K562 (cell line): ENCODE results near the gene RRP7A. TPM values are rescaled to one million over a fixed set of nuclear protein-coding genes. Genes with fewer than 3 reads are reported as not detected.
A peak's percentile ranks its signal among the peaks of the same experiment; 100 is the strongest.

ENCODE experiments used
- ATAC-seq: fragments of 200-7000 bp; cut with Tn5 transposase; 3 replicates; pipeline ENCODE4 v1.9.1; 2020; ENCODE audit warnings: moderate library complexity
- BruUV-seq: library from RNA; stranded (reverse); fragments of 400-500 nt; replicated peaks from 2 replicates; lab custom pipeline; 2021; lab: Mats Ljungman, UMichigan
- CTCF ChIA-PET: fragments of 300-600 bp; formaldehyde crosslinking; extraction: SDS; loops from one replicate; lab custom pipeline; 2021; ENCODE audit warnings: low intra/inter-chr PET ratio; lab: Yijun Ruan, JAX
- POLR2A ChIA-PET: fragments of 300-600, 350-650 bp; sonication (Branson Sonifier 250); formaldehyde crosslinking; extraction: SDS; loops from one replicate; lab custom pipeline; 2021; ENCODE audit warnings: antibody characterized with exemption, inconsistent platforms; lab: Yijun Ruan, JAX
- DNase-seq, 4 experiments: peaks; one replicate each; pipeline versions ENCODE4 v3.0.0 to v3.0.0-alpha.2; 2011 to 2018; ENCODE audit warnings: low spot score in 3 of 4, mixed read lengths in 3 of 4; ENCODE audit errors: extremely low read depth in 1 of 4
- FAIRE-seq: peaks from 2 replicates; lab custom pipeline; 2011; peaks lifted over from hg19 to GRCh38; lab: Jason Lieb, UNC
- H2AFZ ChIP-seq: 2 replicates; pipeline ENCODE4 v1.6.0; 2011; ENCODE audit warnings: low read depth, low read length, control low read depth, inconsistent platforms
- H3K27ac ChIP-seq: fragments of 200-600 bp; 3 replicates; pipeline ENCODE4 v1.8.0; 2011; ENCODE audit warnings: low read depth, mild to moderate bottlenecking, control low read depth, inconsistent platforms, low read length, moderate library complexity, mixed read lengths; ENCODE audit errors: extremely low read depth
- H3K27me3 ChIP-seq, 2 experiments: fragments of 300-600 bp in 1 of 2; 2 replicates in 1 of 2; 3 replicates in 1 of 2; pipeline versions ENCODE4 v1.6.0 to v1.8.0; 2011; ENCODE audit warnings: inconsistent platforms in 2 of 2, low read length in 2 of 2, mild to moderate bottlenecking in 1 of 2, mixed read lengths in 1 of 2, moderate library complexity in 1 of 2; ENCODE audit not compliant: control insufficient read depth in 2 of 2, insufficient read depth in 2 of 2
- H3K36me3 ChIP-seq: fragments of 300-600 bp; 3 replicates; pipeline ENCODE4 v1.8.0; 2011; ENCODE audit warnings: mild to moderate bottlenecking, low read length, inconsistent platforms; ENCODE audit not compliant: control insufficient read depth, insufficient read depth
- H3K4me1 ChIP-seq, 2 experiments: fragments of 200-600 bp in 1 of 2; replicated peaks in 1 of 2; 2 replicates in 1 of 2; 3 replicates in 1 of 2; pipeline versions ENCODE4 v1.5.1 to v1.8.0; 2011; ENCODE audit warnings: inconsistent platforms in 2 of 2, low read length in 2 of 2, mild to moderate bottlenecking in 1 of 2, mixed read lengths in 1 of 2, moderate library complexity in 1 of 2; ENCODE audit not compliant: control insufficient read depth in 2 of 2, insufficient read depth in 2 of 2
- H3K4me2 ChIP-seq: 2 replicates; pipeline ENCODE4 v1.6.1; 2011; ENCODE audit warnings: low read length, control low read depth, inconsistent platforms, mixed read lengths; ENCODE audit not compliant: insufficient read depth
- H3K4me3 ChIP-seq: fragments of 200-600 bp; sonication (generic), shearing (Covaris generic); 2 replicates; pipeline ENCODE4 v1.5.1; 2016; ENCODE audit warnings: control low read depth, inconsistent platforms
- H3K79me2 ChIP-seq: fragments of 200-600 bp; 3 replicates; pipeline ENCODE4 v1.8.0; 2011; ENCODE audit warnings: low read length, inconsistent platforms; ENCODE audit not compliant: control insufficient read depth, insufficient read depth
- H3K9ac ChIP-seq, 2 experiments: 2 replicates each; pipeline versions ENCODE4 v1.6.0 to v1.6.1; 2011; ENCODE audit warnings: low read depth in 2 of 2, low read length in 2 of 2, control low read depth in 1 of 2, inconsistent platforms in 1 of 2, mild to moderate bottlenecking in 1 of 2, mixed read lengths in 1 of 2; ENCODE audit not compliant: insufficient read depth in 1 of 2
- H3K9me1 ChIP-seq: one replicate; pipeline ENCODE4 v1.6.0; 2011; ENCODE audit warnings: inconsistent platforms, mild to moderate bottlenecking, low read length, moderate library complexity; ENCODE audit not compliant: control insufficient read depth, insufficient read depth
- H3K9me3 ChIP-seq: replicated peaks from 2 replicates; pipeline ENCODE4 v1.5.1; 2011; ENCODE audit warnings: low read depth, low read length, inconsistent platforms; ENCODE audit not compliant: control insufficient read depth, insufficient read depth
- H4K20me1 ChIP-seq: replicated peaks from 2 replicates; pipeline ENCODE4 v1.6.1; 2011; ENCODE audit warnings: low read length, inconsistent platforms, mixed read lengths; ENCODE audit not compliant: control insufficient read depth, insufficient read depth
- CBFA2T3 ChIP-seq: fragments of 450-650 bp; IDR thresholded peaks from 2 replicates; pipeline ENCODE4 v1.6.1; 2017
- CREBBP ChIP-seq: IDR thresholded peaks from one replicate; pipeline ENCODE4 v1.6.1; 2012; ENCODE audit warnings: low read depth, mild to moderate bottlenecking, control low read depth, inconsistent platforms, low read length
- DEAF1 ChIP-seq: fragments of 450-650 bp; formaldehyde crosslinking; IDR thresholded peaks from 2 replicates; pipeline ENCODE4 v1.4.0; 2020; ENCODE audit warnings: mild to moderate bottlenecking, moderate library complexity
- GABPB1 ChIP-seq: sonication (generic); formaldehyde crosslinking; IDR thresholded peaks from 2 replicates; pipeline ENCODE4 v1.8.0; 2022; ENCODE audit warnings: mild to moderate bottlenecking, missing genetic modification reagents
- HOMEZ ChIP-seq: fragments of 250-450 bp; sonication (Bioruptor Pico); IDR thresholded peaks from 2 replicates; pipeline ENCODE4 v1.4.0; 2020; ENCODE audit warnings: mild to moderate bottlenecking, moderate library complexity
- MXD1 ChIP-seq: fragments of 250-450 bp; sonication (Bioruptor Pico); IDR thresholded peaks from 2 replicates; pipeline ENCODE4 v1.8.0; 2021; ENCODE audit warnings: borderline replicate concordance, mild to moderate bottlenecking, moderate library complexity; ENCODE audit not compliant: poor library complexity, severe bottlenecking
- NR2F6 ChIP-seq: fragments of 450-650 bp; formaldehyde crosslinking; IDR thresholded peaks from 2 replicates; pipeline ENCODE4 v1.4.0; 2020; ENCODE audit warnings: mild to moderate bottlenecking
- PTBP1 ChIP-seq: fragments of 200-400 bp; formaldehyde crosslinking; IDR thresholded peaks from 2 replicates; pipeline ENCODE4 v1.6.1; 2017; ENCODE audit warnings: low read depth, low read length
- SOX6 ChIP-seq: fragments of 450-650 bp; IDR thresholded peaks from 2 replicates; pipeline ENCODE4 v1.6.1; 2014; ENCODE audit warnings: mild to moderate bottlenecking
- STAT5B ChIP-seq: fragments of 250-450 bp; sonication (Bioruptor Pico); IDR thresholded peaks from 2 replicates; pipeline ENCODE4 v1.8.0; 2021; ENCODE audit warnings: mild to moderate bottlenecking, inconsistent platforms
- TAF7 ChIP-seq: fragments of 450-650 bp; IDR thresholded peaks from 2 replicates; pipeline ENCODE4 v1.6.1; 2016; ENCODE audit warnings: missing genetic modification characterization, missing compliant biosample characterization
- ZFP30 ChIP-seq: fragments of 250-450 bp; sonication (Bioruptor Pico); IDR thresholded peaks from 2 replicates; pipeline ENCODE4 v1.8.0; 2022; ENCODE audit warnings: moderate library complexity, mild to moderate bottlenecking, inconsistent platforms, borderline replicate concordance
- ZNF239 ChIP-seq: fragments of 250-450 bp; sonication (Bioruptor Pico); IDR thresholded peaks from 2 replicates; pipeline ENCODE4 v1.4.0; 2020; ENCODE audit warnings: mild to moderate bottlenecking
- ZNF507 ChIP-seq: conservative IDR thresholded peaks from 2 replicates; pipeline ENCODE4 v1.6.1; 2017; ENCODE audit warnings: missing genetic modification characterization, missing compliant biosample characterization
- WGBS: fragments of 100-300 bp; shearing (Covaris generic); methylation state at CpG from one replicate; pipeline ENCODE4 v1.1.6; 2016; ENCODE audit warnings: low coverage, mixed read lengths; ENCODE audit not compliant: insufficient coverage; ENCODE audit errors: missing lambda C conversion rate; 5-methylcytosine and 5-hydroxymethylcytosine counted together
- in situ Hi-C: fragments of 300-500 bp; cut with MboI; formaldehyde crosslinking; loops from 4 replicates; pipeline ENCODE4 v1.15.0; 2018; ENCODE audit warnings: inconsistent platforms, mixed read lengths
- intact Hi-C: fragments of 100-400 bp; cut with micrococcal nuclease; formaldehyde crosslinking; loops from 2 replicates; pipeline ENCODE4 v1.14.2; 2022
- polyA plus RNA-seq, 8 experiments: library from polyadenylated mRNA; depleted of rRNA in 4 of 8; stranded (reverse) in 5 of 8; unstranded in 3 of 8; fragments of >200 nt; fragmentation: Nextera tagmentation in 2 of 8; fragmentation: Illumina TruSeq in 1 of 8; extraction: Ambion mirVana in 2 of 8; extraction: Trizol in 1 of 8; gene quantifications; 2 replicates each; pipeline versions ENCODE4 v1.2.1 to v1.2.3, GENCODE V29; 2011 to 2014; ENCODE audit warnings: inconsistent platforms in 1 of 8, missing spikeins in 1 of 8
- total RNA-seq, 7 experiments: library from RNA; depleted of rRNA in 6 of 7; stranded (reverse); fragments of >200 nt in 6 of 7; fragmentation: Illumina TruSeq in 2 of 7; extraction: Trizol in 2 of 7; gene quantifications; 2 replicates each; pipeline versions ENCODE4 v1.2.1 to v1.2.3, GENCODE V29; 2011 to 2021; ENCODE audit warnings: low replicate concordance in 1 of 7
- TF ChIP-seq, protein P1 (sequence below): fragments of 450-650 bp; IDR thresholded peaks from one replicate; pipeline ENCODE4 v1.6.1; 2018; ENCODE audit warnings: mild to moderate bottlenecking, moderate library complexity; ENCODE audit not compliant: partially characterized antibody
- TF ChIP-seq, protein P2 (sequence below): IDR thresholded peaks from 2 replicates; pipeline ENCODE4 v1.6.1; 2011; ENCODE audit warnings: borderline replicate concordance, low read depth, mild to moderate bottlenecking, moderate library complexity, low read length; ENCODE audit not compliant: insufficient read depth, poor library complexity, severe bottlenecking

The RRP7A gene
- total and polyA plus RNA-seq, 9 of the 15 experiments (the other 6 are each of a cell fraction or from before 2014, with no cell fraction given), result 3.4 to 74.1 (median 40.3) TPM

- 70% methylated on average over 6 of the region's 8 CpGs for WGBS
- Histone ChIP-seq H3K9me3 (no peaks in the 10 kb centered on the region; the same call in 1 of the 2 replicates), H3K79me2 (no peaks in the 10 kb centered on the region; the same call in 2 of the 3 replicates), H3K9ac (peak overlapping the region in 1 of 2 experiments; percentile 69; a peak in 1 of 4 replicates), H2AFZ (no peak overlapping the region), H4K20me1 (no peaks in the 10 kb centered on the region), H3K9me1 (no peaks in the 10 kb centered on the region), H3K4me3 (no peak overlapping the region), H3K27me3 (no peaks in the 10 kb centered on the region), H3K36me3 (peaks cover 28% of the 10 kb centered on the region; the same call in 1 of the 3 replicates), H3K27ac (no peak overlapping the region), H3K4me1 (peaks cover 10 to 23% of the 10 kb centered on the region in 2 experiments; a peak in 4 of 5 replicates), H3K4me2 (no peak overlapping the region)
- intact Hi-C loops, result no loop called here
- ChIA-PET CTCF (no interaction called here), POLR2A (no interaction called here)
- in situ Hi-C loops, result loop anchor here (5.0 kb wide), 1 partner anchor 48 kb away; no protein-coding TSS in a partner anchor
- no TSS peak for BruUV-seq
- no peak for ATAC-seq
- no peak for FAIRE-seq
- no peak for DNase-seq
- TF ChIP-seq SOX6 (no peak), PTBP1 (no peak), MXD1 (CRISPR knock-in tag) (no peak), CREBBP (no peak), GABPB1 (no peak), NR2F6 (no peak), STAT5B (CRISPR knock-in tag) (no peak), TAF7 (no peak), DEAF1 (CRISPR knock-in tag) (no peak), ZFP30 (CRISPR knock-in tag) (no peak), HOMEZ (no peak), ZNF239 (CRISPR knock-in tag) (no peak), ZNF507 (no peak), CBFA2T3 (no peak)
- TF ChIP-seq, protein P1, sequence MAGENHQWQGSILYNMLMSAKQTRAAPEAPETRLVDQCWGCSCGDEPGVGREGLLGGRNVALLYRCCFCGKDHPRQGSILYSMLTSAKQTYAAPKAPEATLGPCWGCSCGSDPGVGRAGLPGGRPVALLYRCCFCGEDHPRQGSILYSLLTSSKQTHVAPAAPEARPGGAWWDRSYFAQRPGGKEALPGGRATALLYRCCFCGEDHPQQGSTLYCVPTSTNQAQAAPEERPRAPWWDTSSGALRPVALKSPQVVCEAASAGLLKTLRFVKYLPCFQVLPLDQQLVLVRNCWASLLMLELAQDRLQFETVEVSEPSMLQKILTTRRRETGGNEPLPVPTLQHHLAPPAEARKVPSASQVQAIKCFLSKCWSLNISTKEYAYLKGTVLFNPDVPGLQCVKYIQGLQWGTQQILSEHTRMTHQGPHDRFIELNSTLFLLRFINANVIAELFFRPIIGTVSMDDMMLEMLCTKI, result no peak
- TF ChIP-seq, protein P2, sequence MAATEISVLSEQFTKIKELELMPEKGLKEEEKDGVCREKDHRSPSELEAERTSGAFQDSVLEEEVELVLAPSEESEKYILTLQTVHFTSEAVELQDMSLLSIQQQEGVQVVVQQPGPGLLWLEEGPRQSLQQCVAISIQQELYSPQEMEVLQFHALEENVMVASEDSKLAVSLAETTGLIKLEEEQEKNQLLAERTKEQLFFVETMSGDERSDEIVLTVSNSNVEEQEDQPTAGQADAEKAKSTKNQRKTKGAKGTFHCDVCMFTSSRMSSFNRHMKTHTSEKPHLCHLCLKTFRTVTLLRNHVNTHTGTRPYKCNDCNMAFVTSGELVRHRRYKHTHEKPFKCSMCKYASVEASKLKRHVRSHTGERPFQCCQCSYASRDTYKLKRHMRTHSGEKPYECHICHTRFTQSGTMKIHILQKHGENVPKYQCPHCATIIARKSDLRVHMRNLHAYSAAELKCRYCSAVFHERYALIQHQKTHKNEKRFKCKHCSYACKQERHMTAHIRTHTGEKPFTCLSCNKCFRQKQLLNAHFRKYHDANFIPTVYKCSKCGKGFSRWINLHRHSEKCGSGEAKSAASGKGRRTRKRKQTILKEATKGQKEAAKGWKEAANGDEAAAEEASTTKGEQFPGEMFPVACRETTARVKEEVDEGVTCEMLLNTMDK, result no peak
Measured at GRCh38 chr22:42560381-42560780, 40.8 kb upstream of the RRP7A start.
